HG03521 (cell line): ENCODE data around the gene INPP5F.

Source experiments
- ATAC-seq: cut with Tn5 transposase; IDR thresholded peaks from one replicate; pipeline ENCODE4 v1.9.1; 2021; ENCODE audit warnings: mild to moderate bottlenecking, moderate library complexity; ENCODE audit not compliant: unreplicated experiment

INPP5F gene

GRCh38 chr10:119807960-119808697 is 82.3 kb downstream of the INPP5F start:
- ATAC-seq, result peak; percentile 87

DNA sequence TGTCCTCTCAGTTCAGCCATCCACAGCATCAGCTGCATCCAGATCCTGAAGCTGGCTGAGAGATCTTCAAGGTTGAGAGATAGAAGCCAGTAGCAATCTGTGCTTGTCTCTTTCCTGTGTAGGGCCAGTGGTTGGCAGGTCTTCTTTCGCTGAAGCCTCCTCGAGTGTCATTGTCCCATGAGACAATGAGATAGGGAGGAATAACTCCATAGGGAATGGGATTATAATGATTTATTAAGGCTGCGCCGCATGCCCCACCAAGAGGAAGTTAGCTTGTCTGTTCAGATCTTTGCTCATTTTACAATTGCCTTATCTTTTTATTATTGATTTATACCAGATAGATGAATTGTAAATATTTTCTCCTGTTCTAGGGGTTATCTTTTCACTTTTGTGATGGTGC is 85.3 kb downstream of the INPP5F start:
- no peak for ATAC-seq

DNA sequence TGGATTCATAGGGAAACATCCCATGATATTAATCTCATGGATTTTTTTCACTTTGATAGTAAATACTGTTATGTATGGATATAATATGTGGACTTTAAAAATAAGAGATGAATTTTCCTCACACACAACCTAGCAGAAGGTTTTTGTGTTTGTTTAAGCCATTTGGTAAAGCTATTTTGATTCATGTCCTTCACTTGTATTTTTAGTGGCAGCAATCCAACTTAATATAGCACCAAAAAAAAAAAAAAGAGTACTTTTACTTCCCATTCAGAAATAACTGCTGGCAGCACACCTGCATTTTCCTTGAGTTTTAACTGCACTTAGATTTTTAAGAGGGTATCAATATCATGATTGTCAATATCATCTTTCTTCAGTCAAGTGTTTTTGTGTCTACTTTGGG is 86.8 kb downstream of the INPP5F start:
- no peak for ATAC-seq

GRCh38 chr10:119815671-119816070 is 89.8 kb downstream of the INPP5F start:
- ATAC-seq, result no peak

GRCh38 chr10:119817991-119818888 is 92.4 kb downstream of the INPP5F start:
- no peak for ATAC-seq

DNA sequence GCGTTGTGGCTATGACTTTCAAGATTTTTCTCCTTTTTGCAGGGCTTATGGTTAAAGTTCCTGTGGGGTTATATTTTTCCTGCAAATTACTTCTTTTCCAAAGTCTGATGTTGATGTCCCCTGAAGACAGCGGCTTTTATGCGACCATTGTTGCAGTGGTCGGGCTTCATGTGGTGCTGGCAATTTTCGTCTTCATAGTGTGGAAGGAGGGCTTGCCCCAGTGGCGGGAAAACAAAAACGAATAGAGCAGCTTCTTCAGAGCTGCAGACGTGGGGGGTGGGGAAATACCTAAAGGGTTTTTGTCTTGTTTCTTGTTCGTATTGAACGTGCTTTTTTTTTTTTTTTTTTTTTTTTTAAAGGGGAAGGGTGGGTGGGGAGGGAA is 93.0 kb downstream of the INPP5F start:
- no peak for ATAC-seq

- ATAC-seq, result no peak
These were observed 95.3 kb downstream of the INPP5F start for GRCh38 chr10:119821182-119821581.

- no peak for ATAC-seq
These were observed 98.4 kb downstream of the INPP5F start for GRCh38 chr10:119824299-119824698.

DNA sequence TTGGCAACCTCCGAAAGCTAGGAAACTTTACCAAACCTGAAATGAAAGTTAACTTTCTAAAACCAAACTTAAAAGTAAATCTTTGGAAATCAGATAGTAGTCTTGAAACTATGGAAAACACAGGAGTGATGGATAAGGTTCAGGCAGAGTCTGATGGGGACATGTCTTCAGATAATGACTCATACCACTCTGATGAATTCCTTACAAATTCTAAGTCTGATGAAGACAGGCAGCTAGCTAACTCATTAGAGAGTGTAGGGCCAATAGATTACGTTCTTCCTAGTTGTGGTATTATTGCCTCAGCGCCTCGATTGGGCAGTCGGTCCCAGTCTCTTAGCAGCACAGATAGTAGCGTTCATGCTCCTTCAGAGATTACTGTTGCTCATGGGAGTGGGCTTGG is 100.9 kb downstream of the INPP5F start:
- no peak for ATAC-seq

DNA sequence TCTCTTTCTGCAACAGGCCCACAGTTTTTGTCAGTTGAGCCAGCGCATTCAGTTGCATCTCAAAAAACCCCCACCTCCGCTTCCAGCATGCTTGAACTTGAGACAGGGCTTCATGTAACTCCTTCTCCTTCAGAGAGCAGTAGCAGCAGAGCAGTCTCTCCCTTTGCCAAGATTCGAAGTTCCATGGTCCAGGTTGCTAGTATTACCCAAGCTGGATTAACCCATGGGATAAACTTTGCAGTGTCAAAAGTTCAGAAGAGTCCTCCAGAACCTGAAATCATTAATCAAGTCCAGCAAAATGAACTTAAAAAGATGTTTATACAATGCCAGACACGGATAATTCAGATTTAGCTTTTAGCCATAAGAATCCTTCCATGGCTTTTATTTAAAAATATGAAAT is 101.6 kb downstream of the INPP5F start:
- no peak for ATAC-seq

DNA sequence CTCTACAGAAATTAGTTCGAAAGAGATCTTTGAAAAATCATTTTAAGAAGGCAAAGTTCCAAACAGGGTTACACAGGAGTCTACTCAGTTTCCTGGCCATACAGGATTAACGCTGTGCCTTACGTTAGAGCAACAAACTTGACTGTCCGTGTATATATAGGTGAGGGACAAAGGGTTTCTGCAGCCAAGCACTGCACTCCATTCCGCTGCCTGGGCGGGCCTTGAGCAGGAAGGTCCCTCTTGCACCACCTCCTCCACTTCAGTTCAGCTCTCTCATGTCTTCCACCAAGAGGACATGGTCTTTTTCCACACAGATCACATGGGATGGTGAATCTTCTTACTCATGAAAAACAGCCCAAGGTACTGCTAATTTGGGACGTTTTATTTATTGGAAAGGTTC is 103.6 kb downstream of the INPP5F start:
- ATAC-seq, result no peak

DNA sequence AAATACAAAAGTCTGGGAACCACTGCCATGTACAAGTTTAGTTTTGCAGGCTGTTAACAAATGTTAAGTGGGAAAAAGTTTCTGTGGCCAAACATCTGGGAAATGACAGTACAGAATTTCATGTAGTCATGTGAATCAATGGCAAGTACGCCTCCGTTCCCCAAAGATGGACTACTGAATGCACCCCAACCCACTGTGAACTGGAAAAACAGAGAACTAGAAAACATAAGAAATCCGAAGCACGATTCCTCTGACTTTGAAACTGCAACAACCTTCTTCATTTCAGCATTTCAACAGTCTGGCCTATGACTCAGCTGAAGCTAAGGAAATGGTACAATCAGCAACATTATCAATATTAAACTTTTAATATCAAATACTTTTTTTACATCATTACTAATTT is 105.0 kb downstream of the INPP5F start:
- ATAC-seq, result no peak

- ATAC-seq, result no peak
These were observed 105.8 kb downstream of the INPP5F start for GRCh38 chr10:119831656-119832055.

- ATAC-seq, result no peak
These were observed 107.1 kb downstream of the INPP5F start for GRCh38 chr10:119832951-119833350.

DNA sequence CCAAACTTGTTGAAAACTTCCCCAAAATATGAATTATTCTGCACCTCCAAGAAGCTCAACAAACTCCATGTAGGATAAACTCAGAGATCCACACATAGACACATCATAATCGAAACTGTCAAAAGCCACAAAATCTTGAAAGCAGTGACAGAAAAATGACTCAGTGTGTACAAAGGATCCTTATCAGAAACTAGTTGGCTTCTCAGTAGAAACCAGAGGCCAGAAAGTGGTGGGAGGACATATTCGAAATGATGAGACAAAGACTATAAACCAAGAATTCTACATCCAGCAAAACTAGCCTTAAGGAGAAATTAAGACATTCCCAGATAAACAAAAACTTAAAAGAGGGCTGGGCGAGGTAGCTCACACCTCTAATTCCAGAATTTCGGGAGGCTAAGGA is 108.3 kb downstream of the INPP5F start:
- no peak for ATAC-seq

GRCh38 chr10:119845656-119846055 is 119.8 kb downstream of the INPP5F start:
- no peak for ATAC-seq

DNA sequence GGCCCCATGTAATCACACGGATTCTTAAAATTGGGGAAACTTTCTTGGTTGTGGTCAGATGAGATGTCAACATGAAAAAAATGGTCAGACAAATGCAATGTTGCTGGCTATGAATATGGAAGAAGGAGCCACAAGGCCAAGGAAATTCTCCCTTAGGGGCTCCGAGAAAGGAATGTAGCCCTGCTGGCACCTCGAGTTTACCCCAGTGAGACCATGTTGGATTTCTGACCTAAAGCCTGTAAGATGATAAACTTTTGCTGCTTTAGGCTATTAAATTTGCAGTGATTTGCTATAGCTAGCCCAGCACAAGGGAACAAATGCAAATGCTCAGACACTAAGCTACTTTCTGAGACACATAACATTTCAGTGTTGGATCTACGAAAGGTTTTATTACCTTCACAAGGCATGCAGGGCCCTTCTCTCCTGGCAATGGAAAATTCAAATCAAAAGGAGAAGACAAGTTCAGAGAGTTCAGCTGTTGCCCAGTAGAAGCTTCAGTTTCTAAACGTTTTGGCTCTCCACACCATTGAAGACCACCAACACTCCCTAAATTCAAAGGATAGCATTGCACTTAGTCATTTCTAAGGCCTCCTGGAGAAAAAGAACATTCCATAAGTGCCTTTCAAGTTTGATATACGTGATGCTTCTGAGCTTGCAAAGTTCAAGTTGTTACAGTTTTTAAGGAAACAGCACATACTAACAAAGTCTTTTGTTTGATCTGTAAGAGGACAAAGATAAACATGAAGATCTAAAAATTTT is 123.4 kb downstream of the INPP5F start:
- no peak for ATAC-seq

- no peak for ATAC-seq
These were observed 124.1 kb downstream of the INPP5F start for GRCh38 chr10:119849944-119850343.

DNA sequence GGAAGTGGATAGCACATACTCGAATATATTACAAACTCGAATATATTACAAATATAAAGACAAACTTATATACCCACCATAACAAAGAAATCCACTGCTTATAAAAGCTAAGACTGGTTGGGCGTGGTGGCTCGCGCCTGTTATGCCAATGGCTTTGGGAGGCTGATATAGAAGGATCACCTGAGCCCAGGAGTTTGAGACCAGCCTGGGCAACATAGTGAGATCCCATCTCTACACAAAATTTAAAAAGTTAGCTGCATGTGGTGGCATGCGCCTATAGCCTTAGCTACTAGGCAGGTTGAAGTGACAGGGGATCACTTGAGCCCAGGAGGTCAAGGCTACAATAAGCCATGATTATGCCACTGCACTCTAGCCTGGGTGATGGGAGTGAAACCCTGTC is 126.4 kb downstream of the INPP5F start:
- ATAC-seq, result no peak

- ATAC-seq, result no peak
These were observed 127.0 kb downstream of the INPP5F start for GRCh38 chr10:119852822-119853221.

DNA sequence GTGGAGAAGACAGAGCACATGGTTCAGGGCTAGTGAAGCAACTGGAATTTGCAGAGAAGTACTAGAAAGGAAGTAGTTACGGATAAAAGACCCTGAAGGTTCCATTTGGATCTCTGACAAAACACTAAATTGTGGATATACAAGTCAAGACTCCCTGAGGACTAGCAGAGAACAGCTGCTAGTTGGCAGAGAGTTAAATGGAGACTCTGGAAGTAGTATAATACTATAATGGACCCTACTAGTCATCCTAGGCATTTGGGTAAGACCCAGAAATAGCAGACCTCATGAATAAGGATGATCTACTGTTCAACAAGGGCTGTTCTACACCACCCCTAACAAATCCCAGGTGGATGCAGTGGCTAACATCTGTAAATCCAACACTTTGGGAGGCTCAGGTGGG is 127.7 kb downstream of the INPP5F start:
- no peak for ATAC-seq

DNA sequence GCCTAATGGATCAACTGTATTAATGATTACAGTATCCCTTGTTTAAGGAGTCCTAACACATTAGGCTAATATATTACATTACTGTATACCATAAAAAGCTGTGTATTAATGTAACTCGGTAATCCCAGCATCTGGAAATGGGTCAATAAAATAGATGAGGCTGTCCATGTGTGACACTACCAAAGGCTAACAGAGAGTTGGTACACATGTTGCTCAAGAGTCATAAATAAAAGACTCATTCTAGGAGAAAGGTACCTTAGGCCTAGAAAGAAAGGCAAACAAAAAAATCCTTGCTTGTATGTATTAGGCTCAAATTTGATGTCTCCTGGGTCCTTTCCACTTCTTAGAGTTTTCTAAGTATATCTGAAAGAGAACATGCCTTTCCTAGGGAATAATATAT is 132.2 kb downstream of the INPP5F start:
- no peak for ATAC-seq
